Subcutaneous adipose tissue (tissue), 4 donors: ENCODE measurements around the gene HAVCR1. TPM values are rescaled to one million over a fixed set of nuclear protein-coding genes. Genes with fewer than 3 reads are reported as not detected.

ENCODE experiments used
- total RNA-seq, 4 donors: library from RNA; depleted of rRNA; stranded (reverse); fragments of >200 nt; gene quantifications; one replicate each; pipeline ENCODE4 v1.1.0, GENCODE V29; 2016
- TF ChIP-seq, protein P1 (sequence below): fragments of 450-650 bp; IDR thresholded peaks from one replicate; pipeline ENCODE4 v1.5.1; 2016; ENCODE audit warnings: low read depth, mild to moderate bottlenecking, control low read depth, antibody characterized with exemption, moderate library complexity

The HAVCR1 gene
- total RNA-seq, 4 donors from 2014 or later = 0.88 to 1.9 (median 1.1) TPM; not detected in 1

- TF ChIP-seq, protein P1, sequence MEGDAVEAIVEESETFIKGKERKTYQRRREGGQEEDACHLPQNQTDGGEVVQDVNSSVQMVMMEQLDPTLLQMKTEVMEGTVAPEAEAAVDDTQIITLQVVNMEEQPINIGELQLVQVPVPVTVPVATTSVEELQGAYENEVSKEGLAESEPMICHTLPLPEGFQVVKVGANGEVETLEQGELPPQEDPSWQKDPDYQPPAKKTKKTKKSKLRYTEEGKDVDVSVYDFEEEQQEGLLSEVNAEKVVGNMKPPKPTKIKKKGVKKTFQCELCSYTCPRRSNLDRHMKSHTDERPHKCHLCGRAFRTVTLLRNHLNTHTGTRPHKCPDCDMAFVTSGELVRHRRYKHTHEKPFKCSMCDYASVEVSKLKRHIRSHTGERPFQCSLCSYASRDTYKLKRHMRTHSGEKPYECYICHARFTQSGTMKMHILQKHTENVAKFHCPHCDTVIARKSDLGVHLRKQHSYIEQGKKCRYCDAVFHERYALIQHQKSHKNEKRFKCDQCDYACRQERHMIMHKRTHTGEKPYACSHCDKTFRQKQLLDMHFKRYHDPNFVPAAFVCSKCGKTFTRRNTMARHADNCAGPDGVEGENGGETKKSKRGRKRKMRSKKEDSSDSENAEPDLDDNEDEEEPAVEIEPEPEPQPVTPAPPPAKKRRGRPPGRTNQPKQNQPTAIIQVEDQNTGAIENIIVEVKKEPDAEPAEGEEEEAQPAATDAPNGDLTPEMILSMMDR = no peak
These were observed 32.0 kb downstream of the HAVCR1 start for GRCh38 chr5:157026789-157027424.

- TF ChIP-seq, protein P1 = no peak
These were observed 33.7 kb downstream of the HAVCR1 start for GRCh38 chr5:157025093-157025698.

DNA sequence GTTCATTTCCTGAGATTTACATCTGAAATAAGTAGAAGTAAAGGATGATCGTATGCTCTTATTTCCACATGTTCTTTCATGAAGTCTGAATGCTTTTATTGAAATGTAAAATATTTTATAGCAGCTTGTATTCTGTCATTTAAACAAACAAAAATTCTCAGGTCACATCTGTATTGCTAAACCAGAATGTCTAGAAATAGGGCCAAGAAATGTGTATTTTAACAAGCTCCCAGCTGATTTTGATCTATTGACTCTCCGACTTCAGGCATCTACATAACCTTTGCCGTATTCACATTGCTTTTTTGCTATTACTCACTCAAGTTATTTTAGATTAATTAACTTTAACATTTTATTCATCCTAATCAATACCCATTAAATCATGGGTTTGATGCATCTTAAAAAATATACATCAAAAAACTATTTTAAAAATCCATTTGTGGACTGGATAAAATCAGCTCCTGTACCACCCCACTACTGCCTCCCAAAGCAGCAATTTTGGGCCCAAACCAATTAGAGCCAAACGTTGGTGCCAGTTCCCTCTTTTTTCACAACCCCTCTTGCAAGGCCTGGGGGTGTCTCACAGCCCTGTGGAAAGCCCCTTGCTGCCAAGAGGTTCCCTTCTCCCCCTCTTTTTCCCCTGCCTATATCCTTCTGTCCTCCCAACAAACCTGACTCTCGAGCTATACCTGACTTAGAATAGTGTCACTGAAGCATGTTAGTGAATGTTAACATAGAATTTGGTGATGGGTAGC lies 34.5 kb downstream of the HAVCR1 start:
- TF ChIP-seq, protein P1 = no peak

GRCh38 chr5:157022024-157022423 lies 36.9 kb downstream of the HAVCR1 start:
- TF ChIP-seq, protein P1 = no peak

- TF ChIP-seq, protein P1 = no peak
These were observed 38.2 kb downstream of the HAVCR1 start for GRCh38 chr5:157020511-157021222.

- TF ChIP-seq, protein P1 = no peak
These were observed 38.9 kb downstream of the HAVCR1 start for GRCh38 chr5:157020002-157020401.

DNA sequence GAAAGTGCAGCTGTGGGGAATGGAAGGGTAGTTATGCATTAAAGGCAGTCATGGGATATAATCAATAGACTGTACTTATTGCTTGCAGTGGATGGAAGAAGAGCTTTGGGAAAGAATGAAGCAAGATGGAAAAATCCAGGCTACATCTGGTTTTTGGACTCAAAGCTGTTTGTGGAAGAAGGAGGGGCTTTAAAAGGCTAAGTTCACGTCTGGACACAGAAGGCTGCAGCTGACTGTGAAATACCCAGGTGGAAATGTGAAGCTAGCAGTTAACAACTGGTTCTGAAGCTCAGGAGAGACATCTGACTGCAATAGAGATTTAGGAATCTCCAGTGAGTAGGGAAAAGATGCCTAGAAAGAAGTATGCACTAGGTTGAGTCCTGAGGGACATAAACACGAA lies 52.7 kb downstream of the HAVCR1 start:
- TF ChIP-seq, protein P1 = no peak
